ENCODE data around the gene GRIA3. TPM values are rescaled to one million over a fixed set of nuclear protein-coding genes. Genes with fewer than 3 reads are reported as not detected.

GRIA3 gene
- total RNA-seq, 1 experiment from 2014 or later: 1.4 TPM

DNA sequence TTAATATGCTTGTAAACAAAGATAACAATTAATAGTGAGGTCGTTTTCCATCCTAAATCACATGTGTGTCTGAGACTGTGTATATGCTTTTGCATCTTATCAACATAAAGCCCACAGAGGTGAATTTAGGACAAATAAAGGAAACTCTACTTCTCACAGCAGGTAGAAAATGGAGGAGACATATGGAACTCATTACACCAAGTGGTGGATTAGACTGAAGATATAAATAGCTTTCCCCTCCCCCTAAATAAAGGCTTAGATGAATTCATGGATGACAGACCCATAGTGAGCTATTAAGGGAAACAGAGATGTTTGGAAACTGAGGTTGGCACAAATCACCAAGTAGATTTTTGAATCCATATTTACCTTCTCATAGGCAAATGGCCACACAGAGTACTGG is 79.7 kb downstream of the GRIA3 start:
- Histone ChIP-seq H2BK120ac (ENCODE audit: low read depth, low read length, poor library complexity, severe bottlenecking) (no peak overlapping the region), H2BK12ac (ENCODE audit: insufficient read length, low read depth, low read length) (no peak overlapping the region), H3K23me2 (ENCODE audit: insufficient read length, low read depth, low read length, poor library complexity, severe bottlenecking) (no peaks in the 10 kb centered on the region), H3K9me3 (ENCODE audit: control insufficient read depth, low read depth, low read length) (peaks cover 35% of the 10 kb centered on the region), H3K79me2 (ENCODE audit: insufficient read depth, low read length) (no peaks in the 10 kb centered on the region), H3K4me2 (ENCODE audit: insufficient read depth, insufficient read length, low read length) (no peak overlapping the region), H2AFZ (ENCODE audit: low read length) (no peak overlapping the region), H3K27me3 (ENCODE audit: insufficient read depth, low read length) (no peaks in the 10 kb centered on the region), H3K4me1 (ENCODE audit: insufficient read depth, low read length) (peaks cover 5% of the 10 kb centered on the region; the same call in 1 of the 2 replicates), H2BK5ac (ENCODE audit: insufficient read length, low read length) (no peak overlapping the region), H4K8ac (replicated peaks; ENCODE audit: insufficient read length, low read depth, low read length) (no peak overlapping the region), H4K91ac (ENCODE audit: insufficient read length, low read depth, low read length) (no peak overlapping the region), H3K9ac (ENCODE audit: extremely low read depth, insufficient read length, low read length) (no peak overlapping the region), H3K27ac (ENCODE audit: insufficient read length, low read depth, low read length) (no peak overlapping the region), H3K79me1 (ENCODE audit: insufficient read depth, low read depth, low read length, poor library complexity, severe bottlenecking) (no peaks in the 10 kb centered on the region), H3K18ac (ENCODE audit: insufficient read length, low read depth, low read length) (no peak overlapping the region), H3K23ac (ENCODE audit: insufficient read length, low read depth, low read length) (no peak overlapping the region), H3K14ac (ENCODE audit: insufficient read depth, low read length) (no peak overlapping the region), H3T11ph (ENCODE audit: low read length) (no peak overlapping the region), H2BK15ac (ENCODE audit: low read depth, low read length) (no peak overlapping the region), H2AK5ac (ENCODE audit: insufficient read length, low read length) (no peak overlapping the region), H3K56ac (ENCODE audit: insufficient read length, low read depth, low read length) (no peak overlapping the region), H2BK20ac (ENCODE audit: low read depth, low read length, poor library complexity, severe bottlenecking) (no peak overlapping the region), H3K4ac (ENCODE audit: low read depth, low read length) (no peak overlapping the region), H4K5ac (ENCODE audit: insufficient read length, low read depth, low read length) (no peak overlapping the region), H4K20me1 (ENCODE audit: control insufficient read depth, insufficient read depth, insufficient read length) (no peaks in the 10 kb centered on the region)
- Mint-ChIP-seq H3K4me1 (peaks cover 6 to 11% of the 10 kb centered on the region in 2 experiments), H3K27ac (peak overlapping the region in 1 of 3 experiments; percentile 89; a peak in 1 of 7 replicates), H3K27me3 (ENCODE audit: low read depth) (peaks cover 2% of the 10 kb centered on the region; the same call in 1 of the 2 replicates), H3K4me3 (peak overlapping the region in 1 of 2 experiments; percentile 36; a peak in 1 of 5 replicates), H3K36me3 (ENCODE audit: insufficient read depth in 1 of 3, low read depth in 3 of 3) (peaks cover 0 to 2% (median 0%) of the 10 kb centered on the region in 3 experiments; a peak in 2 of 7 replicates), H3K9me3 (peaks cover 0 to 51% of the 10 kb centered on the region in 2 experiments; a peak in 3 of 5 replicates)
- TF ChIP-seq, protein P1, sequence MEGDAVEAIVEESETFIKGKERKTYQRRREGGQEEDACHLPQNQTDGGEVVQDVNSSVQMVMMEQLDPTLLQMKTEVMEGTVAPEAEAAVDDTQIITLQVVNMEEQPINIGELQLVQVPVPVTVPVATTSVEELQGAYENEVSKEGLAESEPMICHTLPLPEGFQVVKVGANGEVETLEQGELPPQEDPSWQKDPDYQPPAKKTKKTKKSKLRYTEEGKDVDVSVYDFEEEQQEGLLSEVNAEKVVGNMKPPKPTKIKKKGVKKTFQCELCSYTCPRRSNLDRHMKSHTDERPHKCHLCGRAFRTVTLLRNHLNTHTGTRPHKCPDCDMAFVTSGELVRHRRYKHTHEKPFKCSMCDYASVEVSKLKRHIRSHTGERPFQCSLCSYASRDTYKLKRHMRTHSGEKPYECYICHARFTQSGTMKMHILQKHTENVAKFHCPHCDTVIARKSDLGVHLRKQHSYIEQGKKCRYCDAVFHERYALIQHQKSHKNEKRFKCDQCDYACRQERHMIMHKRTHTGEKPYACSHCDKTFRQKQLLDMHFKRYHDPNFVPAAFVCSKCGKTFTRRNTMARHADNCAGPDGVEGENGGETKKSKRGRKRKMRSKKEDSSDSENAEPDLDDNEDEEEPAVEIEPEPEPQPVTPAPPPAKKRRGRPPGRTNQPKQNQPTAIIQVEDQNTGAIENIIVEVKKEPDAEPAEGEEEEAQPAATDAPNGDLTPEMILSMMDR (conservative IDR thresholded peaks at IDR 0.05): no peak
- DNase-seq: no peak
- WGBS (ENCODE audit: extremely low coverage, insufficient read length, low lambda C conversion rate): no CpG with 5 or more reads among the region's 1 CpG

Measured in H9 (cell line).